Measurements from ENCODE around the gene MED14.
A peak's percentile ranks its signal among the peaks of the same experiment; 100 is the strongest.

MED14 gene

DNA sequence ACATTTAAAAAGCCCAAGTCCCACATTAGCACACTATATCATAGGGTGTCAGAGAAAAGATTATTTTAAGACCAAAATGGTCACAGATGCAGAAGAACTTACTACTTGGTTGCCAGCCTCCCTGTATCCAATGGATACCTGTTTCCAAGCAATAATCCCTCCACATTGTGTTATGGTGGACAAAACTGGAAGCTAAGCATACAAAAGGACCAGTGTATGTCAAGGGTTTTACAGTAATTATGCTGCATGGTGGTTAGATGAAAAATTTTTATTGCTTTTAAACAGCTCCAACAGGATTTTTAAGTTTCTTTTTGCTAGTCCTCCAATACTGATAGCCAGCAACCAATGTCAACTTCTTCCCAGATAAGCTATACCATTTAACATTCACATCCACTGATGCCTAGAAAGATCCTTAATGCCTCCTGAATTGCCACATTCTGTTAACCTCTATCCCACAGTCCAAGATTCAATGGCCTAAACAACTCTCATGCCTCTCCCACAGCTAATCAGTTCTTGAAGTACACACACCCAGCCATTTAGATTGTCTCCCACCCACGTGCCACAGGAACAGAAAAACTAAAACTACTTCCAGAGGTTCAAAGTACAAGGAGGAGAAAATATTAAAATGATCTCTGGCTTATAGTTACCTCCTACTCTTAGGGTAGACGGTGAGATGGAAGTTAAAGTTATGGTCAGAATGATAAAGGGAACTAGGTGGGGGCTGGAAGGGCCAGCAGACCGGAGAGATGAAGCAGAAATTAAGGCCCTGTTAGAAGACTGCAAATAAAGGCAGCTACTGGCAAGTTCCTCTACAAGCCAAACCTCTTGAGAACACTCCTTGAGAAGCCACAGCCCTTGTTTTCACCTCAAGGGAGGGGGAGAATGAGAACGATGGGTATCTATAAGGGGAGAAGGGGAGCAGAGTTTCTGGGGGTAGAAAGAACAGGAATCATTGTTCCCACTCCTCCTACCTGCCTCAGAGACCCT, 5.5 kb downstream of the MED14 start:
- H3K27ac ChIP-seq (ENCODE audit: insufficient read depth in 1 of 2, low read depth in 1 of 2, low read length in 2 of 2, poor library complexity in 1 of 2, severe bottlenecking in 2 of 2): peak overlapping the region in 1 of 2 experiments; percentile 47
- ChIA-PET CTCF (no interaction called here), POLR2A (no interaction called here)
- H3K4me3 ChIP-seq (ENCODE audit: control insufficient read depth in 1 of 7, extremely low read depth in 1 of 7, insufficient read depth in 4 of 7, low read depth in 2 of 7, low read length in 6 of 7): peak overlapping the region in 1 of 7 experiments; percentile 20
- peaks cover 0 to 13% (median 5%) of the 10 kb centered on the region in 4 experiments for H3K36me3 ChIP-seq (ENCODE audit: control insufficient read depth in 4 of 4, insufficient read depth in 4 of 4, low read length in 3 of 4)
- WGBS (ENCODE audit: insufficient coverage): no CpG with 5 or more reads among the region's 4 CpGs
- peaks cover 8 to 26% (median 14%) of the 10 kb centered on the region in 4 experiments for H3K4me1 ChIP-seq (ENCODE audit: control extremely low read depth in 1 of 4, control insufficient read depth in 4 of 4, insufficient read depth in 4 of 4, low read length in 3 of 4)
- H3K9me3 ChIP-seq (ENCODE audit: control extremely low read depth in 1 of 5, control insufficient read depth in 4 of 5, insufficient read depth in 2 of 5, low read depth in 1 of 5, low read length in 4 of 5): no peaks in the 10 kb centered on the region
- no peak for DNase-seq
- H3K27me3 ChIP-seq (replicated peaks in 2 of 5; ENCODE audit: control insufficient read depth in 4 of 5, insufficient read depth in 5 of 5, low read length in 4 of 5): peaks cover 0 to 15% (median 0%) of the 10 kb centered on the region in 5 experiments

DNA sequence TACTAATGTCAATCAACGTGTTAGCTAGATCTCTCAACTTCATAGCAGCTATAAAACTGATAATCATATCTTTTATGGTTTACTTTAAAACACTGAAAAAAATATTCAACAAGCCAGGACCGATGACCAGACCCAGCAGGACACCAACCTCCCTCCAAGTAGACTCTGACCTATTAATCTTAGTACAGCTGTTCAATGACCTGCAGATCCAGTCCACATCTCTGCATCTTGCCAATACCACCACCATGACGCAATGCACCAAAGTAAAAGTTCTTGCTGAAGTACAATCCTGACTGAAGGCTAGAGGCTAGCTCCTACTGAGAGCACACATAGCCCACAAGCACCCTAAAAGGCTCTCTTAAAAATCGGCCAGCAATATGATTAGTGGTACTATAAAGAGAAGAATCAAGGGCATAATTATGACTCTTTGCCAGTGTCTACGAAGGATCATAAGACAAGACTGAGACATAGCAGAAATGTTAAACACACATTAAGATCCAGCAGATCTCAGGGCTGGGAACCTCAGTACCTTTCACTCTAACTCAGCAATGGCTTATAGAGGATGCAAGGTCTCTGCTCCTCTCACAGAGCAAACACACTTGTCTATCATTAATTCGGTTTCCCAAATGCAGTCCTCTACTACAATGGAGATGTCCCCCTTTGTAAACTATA, 7.6 kb downstream of the MED14 start:
- ChIA-PET POLR2A (no interaction called here), CTCF (interaction anchor here (1.0 kb wide), 1 partner anchor 14 kb away, joined by 3 read pairs; no protein-coding TSS in a partner anchor)
- Histone ChIP-seq H3K4me3 (ENCODE audit: control insufficient read depth in 1 of 7, extremely low read depth in 1 of 7, insufficient read depth in 4 of 7, low read depth in 2 of 7, low read length in 6 of 7) (no peak overlapping the region), H3K9me3 (ENCODE audit: control extremely low read depth in 1 of 5, control insufficient read depth in 4 of 5, insufficient read depth in 2 of 5, low read depth in 1 of 5, low read length in 4 of 5) (no peaks in the 10 kb centered on the region), H3K27ac (ENCODE audit: insufficient read depth in 1 of 2, low read depth in 1 of 2, low read length in 2 of 2, poor library complexity in 1 of 2, severe bottlenecking in 2 of 2) (no peak overlapping the region), H3K4me1 (ENCODE audit: control extremely low read depth in 1 of 4, control insufficient read depth in 4 of 4, insufficient read depth in 4 of 4, low read length in 3 of 4) (peaks cover 7 to 14% (median 10%) of the 10 kb centered on the region in 4 experiments), H3K27me3 (replicated peaks in 2 of 5; ENCODE audit: control insufficient read depth in 4 of 5, insufficient read depth in 5 of 5, low read length in 4 of 5) (peaks cover 0 to 10% (median 0%) of the 10 kb centered on the region in 5 experiments), H3K36me3 (ENCODE audit: control insufficient read depth in 4 of 4, insufficient read depth in 4 of 4, low read length in 3 of 4) (peaks cover 0 to 13% (median 5%) of the 10 kb centered on the region in 4 experiments)
- 96% methylated on average over 3 of the region's 6 CpGs for WGBS (ENCODE audit: insufficient coverage)
- DNase-seq: no peak

DNA sequence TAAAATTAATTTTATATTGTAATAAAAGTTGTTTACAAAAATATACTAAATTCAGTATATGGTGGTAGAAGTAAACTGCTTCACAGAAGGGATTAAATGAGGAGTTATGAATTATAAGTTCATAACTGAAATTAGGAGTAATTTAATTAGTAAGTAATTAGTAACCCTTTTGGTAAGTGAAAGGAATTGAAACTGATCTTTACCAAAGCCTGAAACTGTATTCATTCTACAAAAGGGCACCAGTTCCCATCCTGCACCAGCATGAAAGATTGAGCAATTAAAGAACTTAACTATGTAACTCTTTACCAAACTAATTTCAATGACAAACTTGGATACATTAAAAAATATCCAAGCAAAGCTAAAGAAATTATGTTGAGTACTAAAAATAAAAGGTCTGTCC, 8.2 kb downstream of the MED14 start:
- Histone ChIP-seq H3K27me3 (replicated peaks in 2 of 5; ENCODE audit: control insufficient read depth in 4 of 5, insufficient read depth in 5 of 5, low read length in 4 of 5) (peaks cover 0 to 6% (median 0%) of the 10 kb centered on the region in 5 experiments), H3K9me3 (ENCODE audit: control extremely low read depth in 1 of 5, control insufficient read depth in 4 of 5, insufficient read depth in 2 of 5, low read depth in 1 of 5, low read length in 4 of 5) (no peaks in the 10 kb centered on the region), H3K4me1 (ENCODE audit: control extremely low read depth in 1 of 4, control insufficient read depth in 4 of 4, insufficient read depth in 4 of 4, low read length in 3 of 4) (peaks cover 7 to 12% (median 9%) of the 10 kb centered on the region in 4 experiments), H3K27ac (ENCODE audit: insufficient read depth in 1 of 2, low read depth in 1 of 2, low read length in 2 of 2, poor library complexity in 1 of 2, severe bottlenecking in 2 of 2) (no peak overlapping the region), H3K4me3 (ENCODE audit: control insufficient read depth in 1 of 7, extremely low read depth in 1 of 7, insufficient read depth in 4 of 7, low read depth in 2 of 7, low read length in 6 of 7) (no peak overlapping the region), H3K36me3 (ENCODE audit: control insufficient read depth in 4 of 4, insufficient read depth in 4 of 4, low read length in 3 of 4) (peaks cover 2 to 13% (median 5%) of the 10 kb centered on the region in 4 experiments)
- CTCF ChIA-PET: interaction anchor here (1.0 kb wide), 1 partner anchor 14 kb away, joined by 3 read pairs; no protein-coding TSS in a partner anchor
- POLR2A ChIA-PET: no interaction called here
- no peak for DNase-seq

DNA sequence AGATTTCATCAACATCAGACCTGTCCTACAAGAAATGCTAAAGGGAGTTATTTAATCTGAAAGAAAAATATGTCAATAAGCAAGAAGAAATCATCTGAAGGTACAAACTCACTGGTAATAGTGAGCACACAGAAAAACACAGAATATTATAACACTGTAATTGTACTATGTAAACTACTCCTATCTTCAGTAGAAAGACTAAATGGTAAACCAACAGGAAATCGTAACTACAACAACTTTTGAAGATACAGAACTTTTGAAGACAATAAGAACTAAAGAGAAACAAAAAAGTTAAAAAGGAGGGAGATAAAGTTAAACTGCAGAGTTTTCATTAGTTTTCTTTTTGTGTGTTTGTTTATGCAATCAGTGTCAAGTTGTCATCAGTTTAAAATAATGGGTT, 12.4 kb downstream of the MED14 start:
- peaks cover under 1 to 27% (median 6%) of the 10 kb centered on the region in 4 experiments for H3K36me3 ChIP-seq (ENCODE audit: control insufficient read depth in 4 of 4, insufficient read depth in 4 of 4, low read length in 3 of 4)
- H3K4me1 ChIP-seq (ENCODE audit: control extremely low read depth in 1 of 4, control insufficient read depth in 4 of 4, insufficient read depth in 4 of 4, low read length in 3 of 4): no peaks in the 10 kb centered on the region
- no CpG with 5 or more reads among the region's 1 CpG for WGBS (ENCODE audit: insufficient coverage)
- H3K9me3 ChIP-seq (ENCODE audit: control extremely low read depth in 1 of 5, control insufficient read depth in 4 of 5, insufficient read depth in 2 of 5, low read depth in 1 of 5, low read length in 4 of 5): peaks cover 0 to 3% (median 0%) of the 10 kb centered on the region in 5 experiments
- ChIA-PET CTCF (no interaction called here), POLR2A (no interaction called here)
- no peak overlapping the region for H3K27ac ChIP-seq (ENCODE audit: insufficient read depth in 1 of 2, low read depth in 1 of 2, low read length in 2 of 2, poor library complexity in 1 of 2, severe bottlenecking in 2 of 2)
- no peak overlapping the region for H3K4me3 ChIP-seq (ENCODE audit: control insufficient read depth in 1 of 7, extremely low read depth in 1 of 7, insufficient read depth in 4 of 7, low read depth in 2 of 7, low read length in 6 of 7)
- no peak for DNase-seq
- peaks cover 0 to 6% (median 0%) of the 10 kb centered on the region in 5 experiments for H3K27me3 ChIP-seq (replicated peaks in 2 of 5; ENCODE audit: control insufficient read depth in 4 of 5, insufficient read depth in 5 of 5, low read length in 4 of 5)

DNA sequence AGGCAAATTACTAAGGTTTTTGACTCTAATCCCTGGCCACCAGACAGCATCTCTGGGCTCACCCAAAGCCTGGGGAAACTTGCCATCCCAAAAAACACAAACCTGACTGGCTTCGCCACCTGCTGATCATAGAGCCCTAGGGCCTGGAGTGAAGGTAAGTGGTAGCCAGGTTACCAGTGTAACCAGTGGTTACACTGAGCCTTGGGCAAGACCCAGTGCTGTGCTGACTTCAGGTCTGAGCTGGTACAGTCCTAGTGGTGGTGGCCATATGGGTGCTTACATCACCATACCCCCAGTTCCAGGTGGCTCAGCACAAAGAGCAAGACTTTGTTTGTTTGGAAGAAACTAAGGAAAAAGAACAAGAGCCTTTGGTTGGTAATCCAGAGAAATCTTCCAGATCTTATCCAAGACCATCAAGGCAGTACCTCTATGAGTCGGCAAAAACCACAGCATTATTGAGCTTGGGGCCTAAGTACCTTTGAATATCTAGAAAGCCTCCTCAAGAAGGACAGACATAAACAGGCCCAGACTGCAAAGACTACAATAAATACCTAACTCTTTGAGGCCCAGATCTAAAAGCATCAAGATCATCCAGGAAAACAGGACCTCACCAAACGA, 13.7 kb downstream of the MED14 start:
- Histone ChIP-seq H3K4me1 (ENCODE audit: control extremely low read depth in 1 of 4, control insufficient read depth in 4 of 4, insufficient read depth in 4 of 4, low read length in 3 of 4) (no peaks in the 10 kb centered on the region), H3K4me3 (ENCODE audit: control insufficient read depth in 1 of 7, extremely low read depth in 1 of 7, insufficient read depth in 4 of 7, low read depth in 2 of 7, low read length in 6 of 7) (no peak overlapping the region), H3K27me3 (replicated peaks in 2 of 5; ENCODE audit: control insufficient read depth in 4 of 5, insufficient read depth in 5 of 5, low read length in 4 of 5) (peaks cover 0 to 6% (median 0%) of the 10 kb centered on the region in 5 experiments), H3K27ac (ENCODE audit: insufficient read depth in 1 of 2, low read depth in 1 of 2, low read length in 2 of 2, poor library complexity in 1 of 2, severe bottlenecking in 2 of 2) (no peak overlapping the region), H3K9me3 (ENCODE audit: control extremely low read depth in 1 of 5, control insufficient read depth in 4 of 5, insufficient read depth in 2 of 5, low read depth in 1 of 5, low read length in 4 of 5) (peaks cover 0 to 3% (median 0%) of the 10 kb centered on the region in 5 experiments), H3K36me3 (ENCODE audit: control insufficient read depth in 4 of 4, insufficient read depth in 4 of 4, low read length in 3 of 4) (peaks cover 0 to 23% (median 5%) of the 10 kb centered on the region in 4 experiments)
- no peak for DNase-seq
- POLR2A ChIA-PET: no interaction called here
- 100% methylated on average over 1 of the region's 3 CpGs for WGBS (ENCODE audit: insufficient coverage)
- CTCF ChIA-PET: interaction anchor here (1.0 kb wide), 1 partner anchor 14 kb away, joined by 5 read pairs; the partner anchor contains the start of gene MED14

DNA sequence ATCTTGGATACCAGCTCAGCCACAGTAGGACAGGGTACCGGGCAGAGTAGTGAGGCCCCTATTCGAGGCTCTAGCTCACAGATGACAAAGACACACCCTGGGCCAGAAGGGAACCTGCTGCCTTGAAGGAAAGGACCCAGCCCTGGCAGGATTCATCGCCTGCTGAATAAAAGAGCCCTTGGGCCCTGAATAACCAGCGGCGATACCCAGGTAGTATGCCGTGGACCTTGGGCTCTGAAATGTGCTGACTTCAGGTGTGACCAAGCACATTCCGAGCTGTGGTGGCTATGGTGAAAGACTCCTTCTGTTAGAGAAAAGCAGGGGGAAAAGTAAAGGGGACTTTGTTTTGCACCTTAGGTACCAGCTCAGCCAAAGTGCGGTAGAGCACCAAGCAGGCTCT, 14.6 kb downstream of the MED14 start:
- Histone ChIP-seq H3K27ac (ENCODE audit: insufficient read depth in 1 of 2, low read depth in 1 of 2, low read length in 2 of 2, poor library complexity in 1 of 2, severe bottlenecking in 2 of 2) (no peak overlapping the region), H3K4me1 (ENCODE audit: control extremely low read depth in 1 of 4, control insufficient read depth in 4 of 4, insufficient read depth in 4 of 4, low read length in 3 of 4) (no peaks in the 10 kb centered on the region), H3K27me3 (replicated peaks in 2 of 5; ENCODE audit: control insufficient read depth in 4 of 5, insufficient read depth in 5 of 5, low read length in 4 of 5) (peaks cover 0 to 9% (median 0%) of the 10 kb centered on the region in 5 experiments), H3K4me3 (ENCODE audit: control insufficient read depth in 1 of 7, extremely low read depth in 1 of 7, insufficient read depth in 4 of 7, low read depth in 2 of 7, low read length in 6 of 7) (no peak overlapping the region), H3K9me3 (ENCODE audit: control extremely low read depth in 1 of 5, control insufficient read depth in 4 of 5, insufficient read depth in 2 of 5, low read depth in 1 of 5, low read length in 4 of 5) (peaks cover 0 to 3% (median 0%) of the 10 kb centered on the region in 5 experiments), H3K36me3 (ENCODE audit: control insufficient read depth in 4 of 4, insufficient read depth in 4 of 4, low read length in 3 of 4) (peaks cover 0 to 20% (median 5%) of the 10 kb centered on the region in 4 experiments)
- POLR2A ChIA-PET: no interaction called here
- CTCF ChIA-PET: no interaction called here
- 98% methylated on average over 8 of the region's 8 CpGs for WGBS (ENCODE audit: insufficient coverage)
- no peak for DNase-seq
